ENCODE results near the gene YWHAH. TPM values are rescaled to one million over a fixed set of nuclear protein-coding genes. Genes with fewer than 3 reads are reported as not detected.

YWHAH gene
- total and polyA plus RNA-seq, 9 of the 15 experiments (the other 6 are each of a cell fraction or from before 2014, with no cell fraction given), result 32.0 to 177 (median 114) TPM

- TF ChIP-seq L3MBTL2 (IDR thresholded peaks at IDR 0.05), result no peak
- TF ChIP-seq FUS (optimal IDR thresholded peaks at IDR 0.05; ENCODE audit: low read depth, low read length), result no peak
- TF ChIP-seq TFAM (CRISPR knock-in tag; conservative IDR thresholded peaks at IDR 0.05), result no peak
- no peak for TF ChIP-seq RAD21 (CRISPR knock-in tag; conservative IDR thresholded peaks at IDR 0.05 in 1 of 2, IDR thresholded peaks at IDR 0.05 in 1 of 2)
- no peak for TF ChIP-seq NFXL1 (CRISPR knock-in tag; IDR thresholded peaks at IDR 0.05)
- TF ChIP-seq PTTG1 (tag; IDR thresholded peaks at IDR 0.05; ENCODE audit: low read depth), result no peak
- TF ChIP-seq LEF1 (IDR thresholded peaks at IDR 0.05), result peak; percentile 64; the same call in 1 of the 2 replicates
- TF ChIP-seq RUNX1 (IDR thresholded peaks at IDR 0.05; ENCODE audit: low read depth), result no peak
- no peak for TF ChIP-seq NFYB (IDR thresholded peaks at IDR 0.05; ENCODE audit: extremely low read depth, insufficient read length)
- peak; percentile 66; the same call in 1 of the 2 replicates for TF ChIP-seq KLF16 (IDR thresholded peaks at IDR 0.05)
- TF ChIP-seq BACH1 (tag; IDR thresholded peaks at IDR 0.05), result no peak
- TF ChIP-seq ZNF140 (CRISPR knock-in tag; IDR thresholded peaks at IDR 0.05), result no peak
- no peak for TF ChIP-seq ZNF431 (CRISPR knock-in tag; IDR thresholded peaks at IDR 0.05)
- no peak for TF ChIP-seq ZNF311 (CRISPR knock-in tag; IDR thresholded peaks at IDR 0.05)
- no peak for TF ChIP-seq CREB1 (IDR thresholded peaks at IDR 0.05)
- TF ChIP-seq CREB1 (CRISPR knock-in tag; IDR thresholded peaks at IDR 0.05), result no peak
- TF ChIP-seq PHF8 (IDR thresholded peaks at IDR 0.05; ENCODE audit: borderline replicate concordance, low read length), result no peak
- no peak for TF ChIP-seq ZNF263 (CRISPR knock-in tag; IDR thresholded peaks at IDR 0.05; ENCODE audit: borderline replicate concordance)
- no peak for TF ChIP-seq CUX1 (CRISPR knock-in tag; IDR thresholded peaks at IDR 0.05)
- peak; percentile 53 to 60 for TF ChIP-seq KDM1A (IDR thresholded peaks at IDR 0.05)
- TF ChIP-seq IFI16 (CRISPR knock-in tag; IDR thresholded peaks at IDR 0.05), result no peak
- no peak for TF ChIP-seq RBM34 (IDR thresholded peaks at IDR 0.05; ENCODE audit: borderline replicate concordance, insufficient read depth, low read length)
- no peak for TF ChIP-seq EGR1 (conservative IDR thresholded peaks at IDR 0.05)
- peak; percentile 51; the same call in 1 of the 2 replicates for TF ChIP-seq ZBTB2 (IDR thresholded peaks at IDR 0.05)
Measured at GRCh38 chr22:31896472-31896871, 47.9 kb upstream of the YWHAH start (continued).
